Measurements from ENCODE around the gene LDLR. TPM values are rescaled to one million over a fixed set of nuclear protein-coding genes. Genes with fewer than 3 reads are reported as not detected.

Gene LDLR
- total and polyA plus RNA-seq, 2 experiments from 2014 or later: 13.8 to 29.6 TPM

GRCh38 chr19:11130824-11131455, 41.7 kb downstream of the LDLR start:
- Histone ChIP-seq H3K27ac (no peak overlapping the region), H2AFZ (no peak overlapping the region; the same call in 1 of the 2 replicates), H3K4me3 (no peak overlapping the region), H4K20me1 (ENCODE audit: insufficient read depth) (no peaks in the 10 kb centered on the region), H3K4me1 (ENCODE audit: insufficient read depth) (no peaks in the 10 kb centered on the region), H3K9ac (no peak overlapping the region), H3K4me2 (ENCODE audit: unreplicated experiment) (no peak overlapping the region), H3K9me3 (ENCODE audit: low read depth) (no peaks in the 10 kb centered on the region), H3K27me3 (replicated peaks; ENCODE audit: insufficient read depth) (no peaks in the 10 kb centered on the region), H3K79me2 (ENCODE audit: insufficient read depth) (no peaks in the 10 kb centered on the region), H3F3A (ENCODE audit: insufficient read depth) (no peaks in the 10 kb centered on the region; the same call in 1 of the 2 replicates), H3K36me3 (ENCODE audit: low read depth) (peaks cover 11% of the 10 kb centered on the region; the same call in 1 of the 2 replicates), H3K9me2 (ENCODE audit: insufficient read depth) (no peaks in the 10 kb centered on the region)
- peak; percentile 81 for DNase-seq
- TF ChIP-seq EZH2phosphoT487 (IDR thresholded peaks at IDR 0.05; ENCODE audit: insufficient read depth, low read depth): no peak
- TF ChIP-seq EZH2 (IDR thresholded peaks at IDR 0.05; ENCODE audit: insufficient read depth, poor library complexity, severe bottlenecking): no peak
- in situ Hi-C loops (cut with MboI): no loop called here
- 60 to 62% methylated on average over 19 of the region's 19 CpGs for WGBS, 2 experiments (ENCODE audit: low coverage in 1 of 2, low lambda C conversion rate in 2 of 2, missing lambda C conversion rate in 2 of 2)

- Histone ChIP-seq H3F3A (ENCODE audit: insufficient read depth) (peaks cover under 1% of the 10 kb centered on the region), H3K79me2 (ENCODE audit: insufficient read depth) (no peaks in the 10 kb centered on the region), H2AFZ (no peak overlapping the region), H3K4me1 (ENCODE audit: insufficient read depth) (no peaks in the 10 kb centered on the region), H3K36me3 (ENCODE audit: low read depth) (peaks cover 11% of the 10 kb centered on the region; the same call in 1 of the 2 replicates), H3K9me2 (ENCODE audit: insufficient read depth) (no peaks in the 10 kb centered on the region), H3K4me3 (no peak overlapping the region), H3K27me3 (replicated peaks; ENCODE audit: insufficient read depth) (no peaks in the 10 kb centered on the region), H4K20me1 (ENCODE audit: insufficient read depth) (no peaks in the 10 kb centered on the region), H3K4me2 (ENCODE audit: unreplicated experiment) (no peak overlapping the region), H3K9ac (no peak overlapping the region), H3K9me3 (ENCODE audit: low read depth) (no peaks in the 10 kb centered on the region), H3K27ac (no peak overlapping the region)
- TF ChIP-seq EZH2phosphoT487 (IDR thresholded peaks at IDR 0.05; ENCODE audit: insufficient read depth, low read depth) (no peak), EZH2 (IDR thresholded peaks at IDR 0.05; ENCODE audit: insufficient read depth, poor library complexity, severe bottlenecking) (no peak)
- in situ Hi-C loops (cut with MboI): no loop called here
- WGBS, 2 experiments (ENCODE audit: low coverage in 1 of 2, low lambda C conversion rate in 2 of 2, missing lambda C conversion rate in 2 of 2): 72 to 75% methylated on average over 7 of the region's 7 CpGs
- DNase-seq: no peak
These were observed 42.2 kb downstream of the LDLR start for GRCh38 chr19:11131471-11131870.

- Histone ChIP-seq H3K79me2 (ENCODE audit: insufficient read depth) (no peaks in the 10 kb centered on the region), H3K36me3 (ENCODE audit: low read depth) (no peaks in the 10 kb centered on the region; the same call in 1 of the 2 replicates), H3K27ac (no peak overlapping the region), H3F3A (ENCODE audit: insufficient read depth) (peaks cover 20% of the 10 kb centered on the region), H3K9ac (peak overlapping the region; percentile 70; the same call in 1 of the 2 replicates), H2AFZ (no peak overlapping the region), H4K20me1 (ENCODE audit: insufficient read depth) (no peaks in the 10 kb centered on the region), H3K27me3 (replicated peaks; ENCODE audit: insufficient read depth) (no peaks in the 10 kb centered on the region), H3K4me3 (no peak overlapping the region), H3K9me2 (ENCODE audit: insufficient read depth) (no peaks in the 10 kb centered on the region), H3K9me3 (ENCODE audit: low read depth) (no peaks in the 10 kb centered on the region), H3K4me2 (ENCODE audit: unreplicated experiment) (no peak overlapping the region), H3K4me1 (ENCODE audit: insufficient read depth) (peaks cover 14% of the 10 kb centered on the region)
- WGBS, 2 experiments (ENCODE audit: low coverage in 1 of 2, low lambda C conversion rate in 2 of 2, missing lambda C conversion rate in 2 of 2): 76 to 77% methylated on average over 14 of the region's 14 CpGs
- no peak for TF ChIP-seq EZH2phosphoT487 (IDR thresholded peaks at IDR 0.05; ENCODE audit: insufficient read depth, low read depth)
- TF ChIP-seq EZH2 (IDR thresholded peaks at IDR 0.05; ENCODE audit: insufficient read depth, poor library complexity, severe bottlenecking): no peak
- DNase-seq: no peak
- in situ Hi-C loops (cut with MboI): no loop called here
These were observed 47.3 kb downstream of the LDLR start for GRCh38 chr19:11136400-11137101.

- in situ Hi-C loops (cut with MboI): no loop called here
- Histone ChIP-seq H3K27me3 (replicated peaks; ENCODE audit: insufficient read depth) (no peaks in the 10 kb centered on the region), H3K27ac (peak overlapping the region; percentile 89), H2AFZ (peak overlapping the region; percentile 63), H3K9me2 (ENCODE audit: insufficient read depth) (no peaks in the 10 kb centered on the region), H3K4me1 (ENCODE audit: insufficient read depth) (peaks cover 24% of the 10 kb centered on the region), H3K79me2 (ENCODE audit: insufficient read depth) (no peaks in the 10 kb centered on the region), H3K9me3 (ENCODE audit: low read depth) (no peaks in the 10 kb centered on the region), H3K9ac (peak overlapping the region; percentile 70), H3K36me3 (ENCODE audit: low read depth) (no peaks in the 10 kb centered on the region), H3K4me3 (peak overlapping the region; percentile 43), H3K4me2 (ENCODE audit: unreplicated experiment) (peak overlapping the region; percentile 63), H4K20me1 (ENCODE audit: insufficient read depth) (no peaks in the 10 kb centered on the region), H3F3A (ENCODE audit: insufficient read depth) (peaks cover 20% of the 10 kb centered on the region)
- peak; percentile 95 for DNase-seq
- WGBS, 2 experiments (ENCODE audit: low coverage in 1 of 2, low lambda C conversion rate in 2 of 2, missing lambda C conversion rate in 2 of 2): 2% methylated on average over 27 to 28 of the region's 28 CpGs
- TF ChIP-seq EZH2phosphoT487 (IDR thresholded peaks at IDR 0.05; ENCODE audit: insufficient read depth, low read depth) (no peak), EZH2 (IDR thresholded peaks at IDR 0.05; ENCODE audit: insufficient read depth, poor library complexity, severe bottlenecking) (no peak)
These were observed 48.5 kb downstream of the LDLR start for GRCh38 chr19:11137542-11138384.

Measured in GM23248 (cell line).